ENCODE data around the gene TRAPPC3L. TPM values are rescaled to one million over a fixed set of nuclear protein-coding genes. Genes with fewer than 3 reads are reported as not detected.

Gene TRAPPC3L
- polyA plus RNA-seq, 4 donors: 0.12 to 0.13 TPM; not detected in 2

GRCh38 chr6:116563830-116564229 lies 18.3 kb upstream of the TRAPPC3L start:
- DNase-seq: no peak
- H3K36me3 ChIP-seq (ENCODE audit: control insufficient read depth in 3 of 3, insufficient read depth in 2 of 3, low read depth in 1 of 3, low read length in 3 of 3): no peaks in the 10 kb centered on the region
- peaks cover 0 to 8% (median 0%) of the 10 kb centered on the region in 3 donors for H3K27me3 ChIP-seq (ENCODE audit: control insufficient read depth in 3 of 3, insufficient read depth in 3 of 3, low read length in 3 of 3)
- no peaks in the 10 kb centered on the region for H3K9me3 ChIP-seq (ENCODE audit: control insufficient read depth in 2 of 2, insufficient read depth in 1 of 2, low read depth in 1 of 2, low read length in 1 of 2)
- WGBS, 3 donors: 93 to 94% (median 93%) methylated on average over 9 of the region's 9 CpGs
- FAIRE-seq: no peak
- H3K4me1 ChIP-seq (ENCODE audit: control insufficient read depth in 3 of 3, insufficient read depth in 2 of 3, low read depth in 1 of 3, low read length in 2 of 3): peaks cover 0 to 15% (median 0%) of the 10 kb centered on the region in 3 donors
- no peak overlapping the region for H3K4me3 ChIP-seq (ENCODE audit: low read depth in 1 of 3, low read length in 3 of 3)
- no peak overlapping the region for H3K27ac ChIP-seq (ENCODE audit: low read depth in 1 of 3, low read length in 2 of 3)

- Histone ChIP-seq H3K9me3 (ENCODE audit: control insufficient read depth in 2 of 2, insufficient read depth in 1 of 2, low read depth in 1 of 2, low read length in 1 of 2) (no peaks in the 10 kb centered on the region), H3K36me3 (ENCODE audit: control insufficient read depth in 3 of 3, insufficient read depth in 2 of 3, low read depth in 1 of 3, low read length in 3 of 3) (no peaks in the 10 kb centered on the region), H3K4me1 (ENCODE audit: control insufficient read depth in 3 of 3, insufficient read depth in 2 of 3, low read depth in 1 of 3, low read length in 2 of 3) (peaks cover 0 to 15% (median 0%) of the 10 kb centered on the region in 3 donors), H3K27ac (ENCODE audit: low read depth in 1 of 3, low read length in 2 of 3) (peak overlapping the region in 1 of 3 donors; percentile 62), H3K4me3 (ENCODE audit: low read depth in 1 of 3, low read length in 3 of 3) (no peak overlapping the region), H3K27me3 (ENCODE audit: control insufficient read depth in 3 of 3, insufficient read depth in 3 of 3, low read length in 3 of 3) (peaks cover 0 to 8% (median 0%) of the 10 kb centered on the region in 3 donors)
- DNase-seq: peak in 1 of 2 donors; percentile 32
- FAIRE-seq: no peak
- WGBS, 3 donors: 56 to 64% (median 60%) methylated on average over 3 of the region's 3 CpGs
Measured at GRCh38 chr6:116562614-116563013, 17.1 kb upstream of the TRAPPC3L start.

GRCh38 chr6:116562019-116562403 lies 16.5 kb upstream of the TRAPPC3L start:
- FAIRE-seq: no peak
- peaks cover 0 to 8% (median 0%) of the 10 kb centered on the region in 3 donors for H3K27me3 ChIP-seq (ENCODE audit: control insufficient read depth in 3 of 3, insufficient read depth in 3 of 3, low read length in 3 of 3)

GRCh38 chr6:116561377-116562018 lies 16.0 kb upstream of the TRAPPC3L start:
- Histone ChIP-seq H3K27ac (ENCODE audit: low read depth in 1 of 3, low read length in 2 of 3) (peak overlapping the region in 1 of 3 donors; percentile 62), H3K27me3 (ENCODE audit: control insufficient read depth in 3 of 3, insufficient read depth in 3 of 3, low read length in 3 of 3) (peaks cover 0 to 8% (median 0%) of the 10 kb centered on the region in 3 donors), H3K4me1 (ENCODE audit: control insufficient read depth in 3 of 3, insufficient read depth in 2 of 3, low read depth in 1 of 3, low read length in 2 of 3) (peaks cover 0 to 15% (median 0%) of the 10 kb centered on the region in 3 donors), H3K4me3 (ENCODE audit: low read depth in 1 of 3, low read length in 3 of 3) (peak overlapping the region in 1 of 3 donors; percentile 30), H3K9me3 (ENCODE audit: control insufficient read depth in 2 of 2, insufficient read depth in 1 of 2, low read depth in 1 of 2, low read length in 1 of 2) (no peaks in the 10 kb centered on the region), H3K36me3 (ENCODE audit: control insufficient read depth in 3 of 3, insufficient read depth in 2 of 3, low read depth in 1 of 3, low read length in 3 of 3) (no peaks in the 10 kb centered on the region)
- no peak for FAIRE-seq
- WGBS, 3 donors: 27 to 48% (median 38%) methylated on average over 9 of the region's 9 CpGs
- DNase-seq: peak; percentile 70 to 86

More at GRCh38 chr6:116562019-116562403, 16.5 kb upstream of the TRAPPC3L start:
- peaks cover 0 to 15% (median 0%) of the 10 kb centered on the region in 3 donors for H3K4me1 ChIP-seq (ENCODE audit: control insufficient read depth in 3 of 3, insufficient read depth in 2 of 3, low read depth in 1 of 3, low read length in 2 of 3)
- no peak overlapping the region for H3K4me3 ChIP-seq (ENCODE audit: low read depth in 1 of 3, low read length in 3 of 3)
- H3K9me3 ChIP-seq (ENCODE audit: control insufficient read depth in 2 of 2, insufficient read depth in 1 of 2, low read depth in 1 of 2, low read length in 1 of 2): no peaks in the 10 kb centered on the region
- 83 to 96% (median 90%) methylated on average over 4 of the region's 4 CpGs for WGBS, 3 donors
- H3K36me3 ChIP-seq (ENCODE audit: control insufficient read depth in 3 of 3, insufficient read depth in 2 of 3, low read depth in 1 of 3, low read length in 3 of 3): no peaks in the 10 kb centered on the region
- DNase-seq: no peak
- H3K27ac ChIP-seq (ENCODE audit: low read depth in 1 of 3, low read length in 2 of 3): peak overlapping the region in 1 of 3 donors; percentile 62

- no peaks in the 10 kb centered on the region for H3K36me3 ChIP-seq (ENCODE audit: control insufficient read depth in 3 of 3, insufficient read depth in 2 of 3, low read depth in 1 of 3, low read length in 3 of 3)
- peaks cover 0 to 15% (median 0%) of the 10 kb centered on the region in 3 donors for H3K4me1 ChIP-seq (ENCODE audit: control insufficient read depth in 3 of 3, insufficient read depth in 2 of 3, low read depth in 1 of 3, low read length in 2 of 3)
- no peaks in the 10 kb centered on the region for H3K9me3 ChIP-seq (ENCODE audit: control insufficient read depth in 2 of 2, insufficient read depth in 1 of 2, low read depth in 1 of 2, low read length in 1 of 2)
- DNase-seq (no peak), FAIRE-seq (no peak)
- 71 to 78% (median 74%) methylated on average over 2 of the region's 2 CpGs for WGBS, 3 donors
- no peak overlapping the region for H3K4me3 ChIP-seq (ENCODE audit: low read depth in 1 of 3, low read length in 3 of 3)
- no peak overlapping the region for H3K27ac ChIP-seq (ENCODE audit: low read depth in 1 of 3, low read length in 2 of 3)
- no peaks in the 10 kb centered on the region for H3K27me3 ChIP-seq (ENCODE audit: control insufficient read depth in 3 of 3, insufficient read depth in 3 of 3, low read length in 3 of 3)
Measured at GRCh38 chr6:116560130-116560529, 14.6 kb upstream of the TRAPPC3L start.

- no peak overlapping the region for H3K4me3 ChIP-seq (ENCODE audit: low read depth in 1 of 3, low read length in 3 of 3)
- H3K4me1 ChIP-seq (ENCODE audit: control insufficient read depth in 3 of 3, insufficient read depth in 2 of 3, low read depth in 1 of 3, low read length in 2 of 3): peaks cover 0 to 9% (median 0%) of the 10 kb centered on the region in 3 donors
- peak; percentile 12 to 25 for DNase-seq
- no peaks in the 10 kb centered on the region for H3K36me3 ChIP-seq (ENCODE audit: control insufficient read depth in 3 of 3, insufficient read depth in 2 of 3, low read depth in 1 of 3, low read length in 3 of 3)
- FAIRE-seq: no peak
- 33 to 49% (median 47%) methylated on average over 5 of the region's 5 CpGs for WGBS, 3 donors
- H3K27ac ChIP-seq (ENCODE audit: low read depth in 1 of 3, low read length in 2 of 3): no peak overlapping the region
- H3K27me3 ChIP-seq (ENCODE audit: control insufficient read depth in 3 of 3, insufficient read depth in 3 of 3, low read length in 3 of 3): peaks cover 0 to 3% (median 0%) of the 10 kb centered on the region in 3 donors
- no peaks in the 10 kb centered on the region for H3K9me3 ChIP-seq (ENCODE audit: control insufficient read depth in 2 of 2, insufficient read depth in 1 of 2, low read depth in 1 of 2, low read length in 1 of 2)
Measured at GRCh38 chr6:116557893-116558292, 12.4 kb upstream of the TRAPPC3L start.

- H3K27ac ChIP-seq (ENCODE audit: low read depth in 1 of 3, low read length in 2 of 3): no peak overlapping the region
- peaks cover 0 to 3% (median 0%) of the 10 kb centered on the region in 3 donors for H3K4me1 ChIP-seq (ENCODE audit: control insufficient read depth in 3 of 3, insufficient read depth in 2 of 3, low read depth in 1 of 3, low read length in 2 of 3)
- 87 to 92% (median 89%) methylated on average over 5 of the region's 5 CpGs for WGBS, 3 donors
- H3K27me3 ChIP-seq (ENCODE audit: control insufficient read depth in 3 of 3, insufficient read depth in 3 of 3, low read length in 3 of 3): peaks cover 0 to 3% (median 0%) of the 10 kb centered on the region in 3 donors
- no peaks in the 10 kb centered on the region for H3K9me3 ChIP-seq (ENCODE audit: control insufficient read depth in 2 of 2, insufficient read depth in 1 of 2, low read depth in 1 of 2, low read length in 1 of 2)
- DNase-seq: no peak
- no peak overlapping the region for H3K4me3 ChIP-seq (ENCODE audit: low read depth in 1 of 3, low read length in 3 of 3)
- no peaks in the 10 kb centered on the region for H3K36me3 ChIP-seq (ENCODE audit: control insufficient read depth in 3 of 3, insufficient read depth in 2 of 3, low read depth in 1 of 3, low read length in 3 of 3)
- no peak for FAIRE-seq
Measured at GRCh38 chr6:116556814-116557415, 11.4 kb upstream of the TRAPPC3L start.

GRCh38 chr6:116556065-116556464 lies 10.6 kb upstream of the TRAPPC3L start:
- no peaks in the 10 kb centered on the region for H3K36me3 ChIP-seq (ENCODE audit: control insufficient read depth in 3 of 3, insufficient read depth in 2 of 3, low read depth in 1 of 3, low read length in 3 of 3)

More at GRCh38 chr6:116556065-116556464, 10.6 kb upstream of the TRAPPC3L start:
- H3K4me3 ChIP-seq (ENCODE audit: low read depth in 1 of 3, low read length in 3 of 3): no peak overlapping the region
- no peaks in the 10 kb centered on the region for H3K9me3 ChIP-seq (ENCODE audit: control insufficient read depth in 2 of 2, insufficient read depth in 1 of 2, low read depth in 1 of 2, low read length in 1 of 2)
- H3K27me3 ChIP-seq (ENCODE audit: control insufficient read depth in 3 of 3, insufficient read depth in 3 of 3, low read length in 3 of 3): peaks cover 0 to 3% (median 0%) of the 10 kb centered on the region in 3 donors
- no peak for FAIRE-seq
- H3K27ac ChIP-seq (ENCODE audit: low read depth in 1 of 3, low read length in 2 of 3): no peak overlapping the region
- no peak for DNase-seq
- peaks cover 0 to 2% (median 0%) of the 10 kb centered on the region in 3 donors for H3K4me1 ChIP-seq (ENCODE audit: control insufficient read depth in 3 of 3, insufficient read depth in 2 of 3, low read depth in 1 of 3, low read length in 2 of 3)
- WGBS, 3 donors: 85 to 94% (median 89%) methylated on average over 1 of the region's 1 CpG
